A549 (cell line): Measurements from ENCODE around the gene VAV3.

Source experiments
- BHLHE40 ChIP-seq: IDR thresholded peaks from 2 replicates; pipeline ENCODE4 v1.6.1; 2012; ENCODE audit warnings: low read depth, low read length, inconsistent platforms
- CTCF ChIP-seq: fragments of >200 bp; sonication (Bioruptor Twin); formaldehyde crosslinking; IDR thresholded peaks from 3 replicates; pipeline ENCODE4 v1.5.1; 2016
- EP300 ChIP-seq, 2 experiments: fragments of >200 bp; sonication (Bioruptor Twin); formaldehyde crosslinking; IDR thresholded peaks; 2 replicates in 1 of 2; 3 replicates in 1 of 2; pipeline ENCODE4 v1.6.1; 2016 to 2017
- JUN ChIP-seq, 2 experiments: fragments of >200 bp; sonication (Bioruptor Twin); formaldehyde crosslinking; IDR thresholded peaks; 2 replicates in 1 of 2; 3 replicates in 1 of 2; pipeline ENCODE4 v1.6.1; 2016 to 2017
- MAX ChIP-seq: IDR thresholded peaks from 2 replicates; pipeline ENCODE4 v1.6.1; 2012
- NFE2L2 ChIP-seq: fragments of 150-350 bp; conservative IDR thresholded peaks from 2 replicates; pipeline ENCODE4 v1.6.1; 2014; ENCODE audit warnings: low read length
- POLR2A ChIP-seq: IDR thresholded peaks from 2 replicates; pipeline ENCODE4 v1.6.1; 2012; ENCODE audit warnings: mild to moderate bottlenecking, low read length
- REST ChIP-seq: fragments of 200-600 bp; sonication (generic); IDR thresholded peaks from 2 replicates; pipeline ENCODE4 v1.6.1; 2016; ENCODE audit warnings: antibody characterized with exemption, mild to moderate bottlenecking, moderate library complexity
- RNF2 ChIP-seq: fragments of 200-600 bp; sonication (generic); IDR thresholded peaks from 2 replicates; pipeline ENCODE4 v1.6.1; 2016; ENCODE audit warnings: low read depth, mild to moderate bottlenecking, antibody characterized with exemption, moderate library complexity, borderline replicate concordance
- SREBF2 ChIP-seq: fragments of 450-650 bp; IDR thresholded peaks from 2 replicates; pipeline ENCODE4 v1.6.1; 2014; ENCODE audit warnings: mild to moderate bottlenecking, moderate library complexity
- USF2 ChIP-seq: fragments of 450-650 bp; IDR thresholded peaks from 2 replicates; pipeline ENCODE4 v1.6.1; 2014; ENCODE audit warnings: antibody characterized with exemption
- ZNF302 ChIP-seq: fragments of 250-450 bp; sonication (Bioruptor Pico); IDR thresholded peaks from 2 replicates; pipeline ENCODE4 v1.9.0; 2021; ENCODE audit warnings: inconsistent platforms, mild to moderate bottlenecking, moderate library complexity

- TF ChIP-seq CTCF (no peak), ZNF302 (CRISPR knock-in tag) (no peak), RNF2 (no peak), JUN (IDR thresholded peaks at IDR 0.05) (no peak), USF2 (no peak), BHLHE40 (no peak), NFE2L2 (no peak), POLR2A (no peak), SREBF2 (no peak), MAX (no peak), REST (no peak), EP300 (IDR thresholded peaks at IDR 0.05) (no peak)
These were observed 14.1 kb upstream of the VAV3 start for GRCh38 chr1:107979088-107979487.
